Activated T-cell treated with anti-CD3 and anti-CD28 coated beads, Interleukin-2, amount 50 U/mL, for 72 hours (primary cell): Measurements from ENCODE around the gene POLR1B. TPM values are rescaled to one million over a fixed set of nuclear protein-coding genes. Genes with fewer than 3 reads are reported as not detected.
"Not testable (repeated sequence)": the region's sequence is repeated elsewhere in the genome, so short reads cannot be mapped to it uniquely, and the experiment has no call there.

Experiments used
- ATAC-seq, 2 donors: fragments of 150-1000 bp; cut with Tn5 transposase; replicated peaks in 1 of 2; 2 replicates each; pipeline ENCODE4 v1.10.0; 2021; ENCODE audit warnings: moderate library complexity in 2 of 2, mild to moderate bottlenecking in 1 of 2
- DNase-seq, 2 donors: peaks; one replicate each; pipeline ENCODE4 v3.0.0; 2021 to 2022; ENCODE audit warnings: mixed read lengths in 1 of 2
- H3K27ac Mint-ChIP-seq: one replicate; pipeline ENCODE4 v1.8.0; 2022; ENCODE audit warnings: mild to moderate bottlenecking, moderate library complexity, mixed read lengths
- H3K27me3 Mint-ChIP-seq: one replicate; pipeline ENCODE4 v1.8.0; 2022; ENCODE audit warnings: low read depth, mixed read lengths
- H3K36me3 Mint-ChIP-seq, 2 donors: one replicate each; pipeline ENCODE4 v1.8.0; 2022; ENCODE audit warnings: mixed read lengths in 2 of 2, mild to moderate bottlenecking in 1 of 2; ENCODE audit not compliant: insufficient read depth in 2 of 2
- H3K4me1 Mint-ChIP-seq: one replicate; pipeline ENCODE4 v1.8.0; 2022; ENCODE audit warnings: low read depth, mixed read lengths
- H3K4me3 Mint-ChIP-seq, 2 donors: one replicate each; pipeline ENCODE4 v1.8.0; 2022; ENCODE audit warnings: mild to moderate bottlenecking in 2 of 2, mixed read lengths in 2 of 2, moderate library complexity in 2 of 2
- H3K9me3 Mint-ChIP-seq, 2 donors: one replicate each; pipeline ENCODE4 v1.8.0; 2022; ENCODE audit warnings: mixed read lengths in 2 of 2
- total RNA-seq, 2 donors: library from RNA; stranded (reverse); gene quantifications; one replicate each; pipeline ENCODE4 v1.2.3, GENCODE V29; 2022

POLR1B gene
- total RNA-seq, 2 donors from 2014 or later = 39.3 to 45.3 TPM

- H3K4me3 Mint-ChIP-seq, H3K27me3 Mint-ChIP-seq, ATAC-seq, DNase-seq, H3K4me1 Mint-ChIP-seq, H3K9me3 Mint-ChIP-seq: not testable (repeated sequence)
- Mint-ChIP-seq H3K36me3 (peaks cover 19 to 61% of the 10 kb centered on the region in 2 donors), H3K27ac (peak overlapping the region; percentile 73)
Observed at GRCh38 chr2:112566508-112566907, 24.2 kb downstream of the POLR1B start.

- H3K36me3 Mint-ChIP-seq = peaks cover 17 to 57% of the 10 kb centered on the region in 2 donors
- H3K27me3 Mint-ChIP-seq = no peaks in the 10 kb centered on the region
- H3K4me3 Mint-ChIP-seq = no peak overlapping the region
- H3K27ac Mint-ChIP-seq = no peak overlapping the region
- H3K9me3 Mint-ChIP-seq = no peaks in the 10 kb centered on the region
- DNase-seq (no peak), ATAC-seq (no peak)
- no peaks in the 10 kb centered on the region for H3K4me1 Mint-ChIP-seq
Observed at GRCh38 chr2:112572005-112572404, 29.7 kb downstream of the POLR1B start.

GRCh38 chr2:112577756-112578155 is 35.5 kb downstream of the POLR1B start:
- Mint-ChIP-seq H3K36me3 (peaks cover 2 to 11% of the 10 kb centered on the region in 2 donors), H3K9me3 (no peaks in the 10 kb centered on the region), H3K4me3 (no peak overlapping the region), H3K27ac (no peak overlapping the region), H3K27me3 (no peaks in the 10 kb centered on the region), H3K4me1 (peaks cover 8% of the 10 kb centered on the region)
- ATAC-seq = no peak
- no peak for DNase-seq

- no peak overlapping the region for H3K27ac Mint-ChIP-seq
Observed at GRCh38 chr2:112579241-112579640, 37.0 kb downstream of the POLR1B start.

GRCh38 chr2:112580084-112580483 is 37.8 kb downstream of the POLR1B start:
- Mint-ChIP-seq H3K27me3 (no peaks in the 10 kb centered on the region), H3K27ac (no peak overlapping the region), H3K9me3 (peaks cover 0 to 3% of the 10 kb centered on the region in 2 donors), H3K4me3 (no peak overlapping the region), H3K36me3 (peaks cover 5 to 6% of the 10 kb centered on the region in 2 donors), H3K4me1 (peaks cover 25% of the 10 kb centered on the region)
- ATAC-seq (no peak), DNase-seq (no peak)

More at GRCh38 chr2:112579241-112579640, 37.0 kb downstream of the POLR1B start:
- DNase-seq (no peak), ATAC-seq (no peak)
- peaks cover 19% of the 10 kb centered on the region for H3K4me1 Mint-ChIP-seq
- H3K36me3 Mint-ChIP-seq = peaks cover 5 to 6% of the 10 kb centered on the region in 2 donors
- no peak overlapping the region for H3K4me3 Mint-ChIP-seq
- H3K9me3 Mint-ChIP-seq = peaks cover 0 to 3% of the 10 kb centered on the region in 2 donors
- H3K27me3 Mint-ChIP-seq = no peaks in the 10 kb centered on the region

- no peaks in the 10 kb centered on the region for H3K27me3 Mint-ChIP-seq
- DNase-seq = peak; percentile 37 to 50
- H3K4me1 Mint-ChIP-seq = peaks cover 44% of the 10 kb centered on the region
- H3K36me3 Mint-ChIP-seq = peaks cover 10 to 11% of the 10 kb centered on the region in 2 donors
- peak overlapping the region; percentile 25 to 96 for H3K4me3 Mint-ChIP-seq
- ATAC-seq = peak; percentile 2 to 7
- H3K9me3 Mint-ChIP-seq = peaks cover 0 to 3% of the 10 kb centered on the region in 2 donors
- H3K27ac Mint-ChIP-seq = peak overlapping the region; percentile 15
Observed at GRCh38 chr2:112582314-112582746, 40.1 kb downstream of the POLR1B start.

- ATAC-seq = no peak
- H3K27me3 Mint-ChIP-seq = no peaks in the 10 kb centered on the region
- H3K9me3 Mint-ChIP-seq = peaks cover 0 to 3% of the 10 kb centered on the region in 2 donors
- peak overlapping the region; percentile 98 for H3K27ac Mint-ChIP-seq
- peak in 1 of 2 donors; percentile 3 for DNase-seq
- H3K4me3 Mint-ChIP-seq = peak overlapping the region; percentile 95 to 96
- H3K36me3 Mint-ChIP-seq = peaks cover 13% of the 10 kb centered on the region in 2 donors
- peaks cover 44% of the 10 kb centered on the region for H3K4me1 Mint-ChIP-seq
Observed at GRCh38 chr2:112583497-112584133, 41.4 kb downstream of the POLR1B start.

- Mint-ChIP-seq H3K36me3 (peaks cover 13 to 18% of the 10 kb centered on the region in 2 donors), H3K27me3 (no peaks in the 10 kb centered on the region), H3K9me3 (peaks cover 0 to 3% of the 10 kb centered on the region in 2 donors), H3K4me3 (peak within 1 kb of the TSS; percentile 95 to 96), H3K27ac (peak within 1 kb of the TSS; percentile 98), H3K4me1 (peaks cover 44% of the 10 kb centered on the region)
- peak; percentile 92 to 95 for DNase-seq
- peak; percentile 90 to 92 for ATAC-seq
Observed at GRCh38 chr2:112584134-112584890, 42.0 kb downstream of the POLR1B start, which contains the start of gene CHCHD5. Gene CHCHD5, plus strand, starts transcription at chr2:112584609. Its CDS starts 39 bp downstream, at chr2:112584648.

GRCh38 chr2:112584891-112585250 is 42.6 kb downstream of the POLR1B start:
- Mint-ChIP-seq H3K9me3 (peaks cover 0 to 3% of the 10 kb centered on the region in 2 donors), H3K27me3 (no peaks in the 10 kb centered on the region), H3K4me1 (peaks cover 44% of the 10 kb centered on the region), H3K36me3 (peaks cover 13 to 18% of the 10 kb centered on the region in 2 donors), H3K27ac (peak overlapping the region; percentile 98), H3K4me3 (peak overlapping the region; percentile 95 to 96)
- DNase-seq (peak in 1 of 2 donors; percentile 4), ATAC-seq (no peak)

GRCh38 chr2:112585400-112585799 is 43.1 kb downstream of the POLR1B start:
- Mint-ChIP-seq H3K4me3 (peak overlapping the region; percentile 95 to 96), H3K27ac (peak overlapping the region; percentile 98), H3K4me1 (peaks cover 44% of the 10 kb centered on the region), H3K36me3 (peaks cover 13 to 18% of the 10 kb centered on the region in 2 donors), H3K27me3 (no peaks in the 10 kb centered on the region), H3K9me3 (peaks cover 0 to 3% of the 10 kb centered on the region in 2 donors)
- no peak for DNase-seq
- ATAC-seq = no peak

GRCh38 chr2:112585873-112586464 is 43.7 kb downstream of the POLR1B start:
- peaks cover 13 to 18% of the 10 kb centered on the region in 2 donors for H3K36me3 Mint-ChIP-seq
- no peak for DNase-seq
- peaks cover 0 to 3% of the 10 kb centered on the region in 2 donors for H3K9me3 Mint-ChIP-seq
- H3K4me3 Mint-ChIP-seq = peak overlapping the region; percentile 95 to 96
- ATAC-seq = no peak
- H3K27me3 Mint-ChIP-seq = no peaks in the 10 kb centered on the region
- peaks cover 44% of the 10 kb centered on the region for H3K4me1 Mint-ChIP-seq
- peak overlapping the region; percentile 98 for H3K27ac Mint-ChIP-seq

GRCh38 chr2:112588611-112589045 is 46.4 kb downstream of the POLR1B start:
- peaks cover 27% of the 10 kb centered on the region for H3K4me1 Mint-ChIP-seq
- H3K27ac Mint-ChIP-seq = no peak overlapping the region
- H3K27me3 Mint-ChIP-seq = no peaks in the 10 kb centered on the region
- ATAC-seq (no peak), DNase-seq (no peak)
- peaks cover 11 to 20% of the 10 kb centered on the region in 2 donors for H3K36me3 Mint-ChIP-seq
- H3K9me3 Mint-ChIP-seq = peaks cover 0 to under 1% of the 10 kb centered on the region in 2 donors
- no peak overlapping the region for H3K4me3 Mint-ChIP-seq

GRCh38 chr2:112591413-112591812 is 49.1 kb downstream of the POLR1B start:
- ATAC-seq = no peak

More at GRCh38 chr2:112591413-112591812, 49.1 kb downstream of the POLR1B start:
- Mint-ChIP-seq H3K9me3 (no peaks in the 10 kb centered on the region), H3K27ac (no peak overlapping the region), H3K4me3 (no peak overlapping the region), H3K36me3 (peaks cover 9 to 19% of the 10 kb centered on the region in 2 donors), H3K4me1 (peaks cover 9% of the 10 kb centered on the region), H3K27me3 (no peaks in the 10 kb centered on the region)
- DNase-seq = no peak
